Right ventricle myocardium superior (tissue), 1 donor: ENCODE results near the gene MYO1B. TPM values are rescaled to one million over a fixed set of nuclear protein-coding genes. Genes with fewer than 3 reads are reported as not detected.
A peak's percentile ranks its signal among the peaks of the same experiment; 100 is the strongest.

Source experiments
- ATAC-seq: fragments of 200-7000 bp; cut with Tn5 transposase; one replicate; pipeline ENCODE4 v1.9.1; 2020; ENCODE audit warnings: mild to moderate bottlenecking; ENCODE audit not compliant: poor library complexity
- DNase-seq: peaks from one replicate; pipeline ENCODE4 v3.0.0-alpha.2; 2020
- intact Hi-C: fragments of 100-400 bp; cut with DNase I; formaldehyde crosslinking; loops from one replicate; pipeline ENCODE4 v1.11.2; 2022
- total RNA-seq: library from RNA; stranded (reverse); fragmentation: NEBNext Ultra II Directional; extraction: Animal tissue kit (Norgen Biotek cat#: 25700); gene quantifications from one replicate; pipeline ENCODE4 v1.2.1, GENCODE V29; 2021
- donor health status: DM: no; HTN: yes; CAD: no; lungs with severe emphysema.

Gene MYO1B
- total RNA-seq, 1 donor from 2014 or later: 16.8 TPM

DNA sequence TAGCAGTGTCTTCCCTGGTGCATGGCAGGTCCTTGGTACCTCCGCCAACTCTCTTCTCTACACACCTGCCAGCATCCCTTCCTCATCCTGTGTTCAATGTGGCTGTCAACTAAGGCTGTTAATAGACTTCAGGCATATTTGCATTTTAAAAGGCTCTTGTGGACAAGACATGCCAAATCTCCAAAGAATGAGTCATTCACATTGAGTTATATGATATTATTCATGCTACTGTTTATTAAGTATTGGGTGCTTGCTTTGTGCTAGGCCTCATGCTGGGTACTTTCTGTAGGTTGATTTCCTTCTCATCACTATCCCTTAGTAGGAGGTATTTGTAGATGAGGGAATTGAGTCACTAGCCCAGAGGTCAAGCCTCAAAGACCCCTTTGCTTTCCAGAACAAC is 5.2 kb downstream of the MYO1B start:
- DNase-seq (no peak), ATAC-seq (no peak)
- intact Hi-C loops: no loop called here

DNA sequence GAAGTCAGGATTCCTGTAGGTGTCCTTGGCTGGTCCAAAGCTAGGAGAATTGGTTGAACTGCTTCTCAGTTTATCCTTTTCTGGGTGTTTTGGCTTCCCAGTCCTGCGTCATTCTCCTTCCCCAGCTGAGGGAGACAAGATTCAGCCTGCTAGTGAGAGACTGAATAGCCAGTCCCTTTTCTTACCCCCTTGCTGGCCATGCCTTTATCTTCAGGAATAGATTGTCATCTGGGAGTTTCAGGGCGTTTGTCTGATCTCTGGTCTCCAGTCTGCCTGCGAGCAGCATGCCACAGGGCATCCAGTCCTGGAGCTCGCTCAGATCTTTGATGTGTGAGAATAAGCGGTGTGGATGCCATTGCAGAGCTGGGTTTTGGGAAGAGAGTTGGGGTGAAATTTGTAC is 5.8 kb downstream of the MYO1B start:
- ATAC-seq (no peak), DNase-seq (no peak)
- intact Hi-C loops: no loop called here

- intact Hi-C loops: no loop called here
- no peak for ATAC-seq
- no peak for DNase-seq
Observed at GRCh38 chr2:191252699-191253098, 7.5 kb downstream of the MYO1B start.

DNA sequence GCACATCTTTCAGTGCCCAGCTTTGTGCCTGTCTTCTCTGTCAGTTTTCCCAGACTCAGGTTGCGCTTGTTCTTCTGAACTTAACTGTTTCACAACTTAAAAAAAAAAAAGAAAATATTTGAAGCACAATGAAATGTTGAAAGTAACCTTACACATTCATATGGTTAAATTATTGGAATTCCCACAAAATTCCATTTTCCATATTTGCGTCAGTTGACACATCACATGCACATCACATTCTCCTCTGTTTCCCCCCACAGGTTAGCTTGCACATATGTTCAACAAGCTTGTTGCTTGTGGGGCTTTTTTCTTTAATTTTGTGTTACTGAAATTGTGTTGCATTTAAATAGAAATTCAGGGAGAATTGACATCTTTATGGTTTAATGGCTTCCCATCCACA is 8.3 kb downstream of the MYO1B start:
- DNase-seq (no peak), ATAC-seq (no peak)
- intact Hi-C loops: no loop called here

GRCh38 chr2:191255271-191255670 is 10.1 kb downstream of the MYO1B start:
- no peak for ATAC-seq
- DNase-seq: no peak
- intact Hi-C loops: no loop called here

- DNase-seq (no peak), ATAC-seq (peak; percentile 34)
- intact Hi-C loops: no loop called here
Observed at GRCh38 chr2:191255756-191256312, 10.6 kb downstream of the MYO1B start.

GRCh38 chr2:191257934-191258333 is 12.7 kb downstream of the MYO1B start:
- intact Hi-C loops: no loop called here
- DNase-seq (no peak), ATAC-seq (no peak)

GRCh38 chr2:191258996-191259395 is 13.8 kb downstream of the MYO1B start:
- intact Hi-C loops: no loop called here
- DNase-seq: no peak
- no peak for ATAC-seq

DNA sequence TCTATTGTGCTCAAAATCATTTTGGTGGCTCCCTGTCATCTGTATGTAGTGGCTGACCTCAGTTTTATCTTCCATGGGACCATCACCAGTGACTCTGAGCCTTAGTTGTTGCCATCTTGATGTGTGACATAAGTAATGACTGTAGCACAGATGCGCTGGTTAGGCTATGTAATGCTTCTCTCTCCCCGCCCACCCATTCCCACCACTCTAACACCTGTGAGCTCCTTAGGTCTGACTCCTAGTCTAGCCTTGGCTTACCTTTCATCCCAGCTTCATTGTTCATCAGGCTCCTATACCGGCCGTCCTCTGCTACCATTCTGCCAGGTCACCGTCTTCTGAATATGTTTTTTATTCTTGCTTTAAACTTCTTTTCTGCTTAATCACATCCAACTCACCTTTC is 17.2 kb downstream of the MYO1B start:
- no peak for ATAC-seq

GRCh38 chr2:191263050-191263449 is 17.8 kb downstream of the MYO1B start:
- ATAC-seq (peak; percentile 50), DNase-seq (no peak)

More for the DNA sequence above, 17.2 kb downstream of the MYO1B start:
- intact Hi-C loops: no loop called here
- no peak for DNase-seq

GRCh38 chr2:191264647-191265081 is 19.5 kb downstream of the MYO1B start:
- intact Hi-C loops: no loop called here
- DNase-seq (no peak), ATAC-seq (peak; percentile 22)

More at GRCh38 chr2:191263050-191263449, 17.8 kb downstream of the MYO1B start:
- intact Hi-C loops: no loop called here

- ATAC-seq (peak; percentile 55), DNase-seq (no peak)
- intact Hi-C loops: no loop called here
Observed at GRCh38 chr2:191265311-191266170, 20.3 kb downstream of the MYO1B start.

GRCh38 chr2:191266201-191266600 is 21.0 kb downstream of the MYO1B start:
- ATAC-seq (no peak), DNase-seq (no peak)
- intact Hi-C loops: no loop called here

GRCh38 chr2:191268596-191268995 is 23.4 kb downstream of the MYO1B start:
- intact Hi-C loops: no loop called here
- DNase-seq: no peak
- ATAC-seq: no peak

- ATAC-seq: no peak
- intact Hi-C loops: no loop called here
Observed at GRCh38 chr2:191270306-191271161, 25.3 kb downstream of the MYO1B start.

DNA sequence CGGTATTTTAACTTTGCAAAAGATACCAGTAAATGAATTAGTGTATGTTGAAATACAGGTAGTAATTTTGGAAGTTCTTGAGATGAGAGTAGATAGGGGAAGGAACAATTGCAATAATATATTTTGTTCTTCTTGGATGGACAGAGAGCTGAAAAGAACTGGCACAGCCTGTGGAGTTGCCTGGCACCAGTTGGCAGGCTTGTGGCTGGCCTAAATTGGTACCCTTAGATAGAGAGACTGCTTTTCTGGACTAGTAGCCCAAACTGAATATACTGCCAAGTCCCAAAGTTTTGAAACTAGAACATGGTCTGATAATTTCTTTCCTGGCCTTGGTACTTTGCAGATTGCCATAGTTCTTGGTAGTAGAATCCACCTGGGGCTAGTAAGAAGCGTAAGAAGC is 26.9 kb downstream of the MYO1B start:
- intact Hi-C loops: no loop called here
- no peak for DNase-seq
- ATAC-seq: peak; percentile 81

More at GRCh38 chr2:191270306-191271161, 25.3 kb downstream of the MYO1B start:
- DNase-seq: no peak

GRCh38 chr2:191274413-191274815 is 29.2 kb downstream of the MYO1B start:
- DNase-seq (no peak), ATAC-seq (no peak)
- intact Hi-C loops: no loop called here

- ATAC-seq: no peak
- intact Hi-C loops: no loop called here
- no peak for DNase-seq
Observed at GRCh38 chr2:191276792-191277465, 31.7 kb downstream of the MYO1B start.

DNA sequence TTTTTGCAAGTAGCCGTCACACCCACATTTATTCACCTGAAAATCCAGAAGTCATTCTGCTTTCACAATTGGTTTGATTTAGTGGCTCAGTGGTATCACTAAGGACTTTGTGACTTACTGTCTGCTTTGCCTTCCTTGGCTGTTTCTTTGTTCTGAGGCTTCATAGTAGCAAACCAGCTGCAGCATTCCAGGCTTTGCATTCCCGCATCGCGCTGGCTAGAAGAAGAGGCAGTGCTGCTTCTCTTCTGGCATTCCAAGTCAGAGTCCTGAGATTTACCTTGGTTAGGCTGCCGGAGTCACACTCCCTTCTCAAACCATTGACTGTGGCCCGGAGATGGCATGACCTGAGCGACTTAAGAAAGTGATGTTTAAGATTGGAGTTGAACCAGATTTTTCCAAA is 35.1 kb downstream of the MYO1B start:
- ATAC-seq (no peak), DNase-seq (no peak)
- intact Hi-C loops: no loop called here
